Sigmoid colon (tissue), 7 donors: ENCODE measurements around the gene ACSF2. TPM values are rescaled to one million over a fixed set of nuclear protein-coding genes. Genes with fewer than 3 reads are reported as not detected.

ENCODE experiments used
- polyA plus RNA-seq, 3 donors: library from polyadenylated mRNA; stranded (reverse); fragments of 200-250 nt; gene quantifications; one replicate each; pipeline ENCODE4 v1.2.3, GENCODE V29; 2013
- small RNA-seq, 3 donors: library from RNA; depleted of rRNA; stranded (forward); fragments of <200 nt; gene quantifications; one replicate each; pipeline ENCODE3, GENCODE V24; 2016
- total RNA-seq, 4 donors: library from RNA; depleted of rRNA; stranded (reverse); fragments of >200 nt; gene quantifications; one replicate each; pipeline ENCODE4 v1.1.0, GENCODE V29; 2016
- donor health status: healthy with polysubstance abuse.
- donor health status: Bipolar disorder and iron deficiency.
- donor health status: healthy.

The ACSF2 gene
- total and polyA plus RNA-seq, 7 donors, result 8.2 to 61.7 (median 28.5) TPM

Small RNA genes within 50 kb of the gene (small RNA-seq; reads per million reads assigned to genes)
- 0 reads per million in 3 donors for gene RF00019

Other genes starting within 250 kb of the ACSF2 start
- 100 to 1,000 TPM in 1 of 4 donors, 10 to 100 TPM in 3; 43.6 to 459 (median 71.4) TPM for gene COL1A1, start 224.6 kb upstream of the ACSF2 start, total RNA-seq
- gene COL1A1, start 224.6 kb upstream of the ACSF2 start, polyA plus RNA-seq, result 10 to 100 TPM in 2 of 3 donors, 1 to 10 TPM in 1; 7.8 to 96.7 (median 10.2) TPM
- not detected for gene TMEM92, start 151.8 kb upstream of the ACSF2 start, total RNA-seq
- 1 to 10 TPM; 2.5 to 9.7 (median 3.6) TPM for gene TMEM92, start 151.8 kb upstream of the ACSF2 start, polyA plus RNA-seq
- 10 to 100 TPM; 16.2 to 27.4 (median 18.3) TPM for gene XYLT2, start 80.1 kb upstream of the ACSF2 start, total RNA-seq
- 10 to 100 TPM in 1 of 3 donors, 1 to 10 TPM in 2; 1.8 to 14.5 (median 2.5) TPM for gene XYLT2, start 80.1 kb upstream of the ACSF2 start, polyA plus RNA-seq
- 10 to 100 TPM; 64.0 to 94.6 (median 75.6) TPM for gene MRPL27, start 53.0 kb upstream of the ACSF2 start, total RNA-seq
- 100 to 1,000 TPM; 151 to 234 (median 220) TPM for gene MRPL27, start 53.0 kb upstream of the ACSF2 start, polyA plus RNA-seq
- gene EME1, start 53.0 kb upstream of the ACSF2 start, total RNA-seq, result under 1 TPM in 1 of 4 donors, not detected in 3; 0.36 TPM
- 1 to 10 TPM in 2 of 3 donors, not detected in 1; 1.2 to 3.5 TPM for gene EME1, start 53.0 kb upstream of the ACSF2 start, polyA plus RNA-seq
- 10 to 100 TPM; 32.4 to 38.8 (median 35.2) TPM for gene LRRC59, start 28.7 kb upstream of the ACSF2 start, total RNA-seq
- gene LRRC59, start 28.7 kb upstream of the ACSF2 start, polyA plus RNA-seq, result 100 to 1,000 TPM in 1 of 3 donors, 10 to 100 TPM in 2; 78.1 to 116 (median 84.6) TPM
- not detected for gene CHAD, start 42.7 kb downstream of the ACSF2 start, total RNA-seq
- gene CHAD, start 42.7 kb downstream of the ACSF2 start, polyA plus RNA-seq, result 1 to 10 TPM; 3.7 to 7.2 (median 4.4) TPM
- 10 to 100 TPM; 18.6 to 27.4 (median 22.7) TPM for gene RSAD1, start 52.6 kb downstream of the ACSF2 start, total RNA-seq
- 10 to 100 TPM; 22.4 to 33.6 (median 25.2) TPM for gene RSAD1, start 52.6 kb downstream of the ACSF2 start, polyA plus RNA-seq
- gene MYCBPAP, start 82.2 kb downstream of the ACSF2 start, total RNA-seq, result 1 to 10 TPM in 3 of 4 donors, under 1 TPM in 1; 0.36 to 2.5 (median 1.7) TPM
- 1 to 10 TPM in 1 of 3 donors, under 1 TPM in 1, not detected in 1; 0.23 to 2.1 TPM for gene MYCBPAP, start 82.2 kb downstream of the ACSF2 start, polyA plus RNA-seq
- gene EPN3, start 106.5 kb downstream of the ACSF2 start, total RNA-seq, result not detected
- 10 to 100 TPM; 23.4 to 31.7 (median 29.5) TPM for gene EPN3, start 106.5 kb downstream of the ACSF2 start, polyA plus RNA-seq
- gene SPATA20, start 121.0 kb downstream of the ACSF2 start, total RNA-seq, result 10 to 100 TPM; 40.8 to 81.7 (median 58.6) TPM
- gene SPATA20, start 121.0 kb downstream of the ACSF2 start, polyA plus RNA-seq, result 10 to 100 TPM; 24.0 to 45.1 (median 40.6) TPM
- gene CACNA1G, start 134.5 kb downstream of the ACSF2 start, total RNA-seq, result 1 to 10 TPM in 1 of 4 donors, under 1 TPM in 3; 0.33 to 1.4 (median 0.59) TPM
- gene CACNA1G, start 134.5 kb downstream of the ACSF2 start, polyA plus RNA-seq, result under 1 TPM in 2 of 3 donors, not detected in 1; under 0.01 to 0.20 TPM
- 1 to 10 TPM in 3 of 4 donors, under 1 TPM in 1; 0.71 to 2.6 (median 1.8) TPM for gene ABCC3, start 208.7 kb downstream of the ACSF2 start, total RNA-seq
- gene ABCC3, start 208.7 kb downstream of the ACSF2 start, polyA plus RNA-seq, result 10 to 100 TPM; 11.4 to 94.1 (median 12.3) TPM